CD4-positive, alpha-beta T cell treated with Interleukin-1 beta for 1 hour (primary cell): Measurements from ENCODE around the gene ALCAM.
"Not testable (repeated sequence)": the region's sequence is repeated elsewhere in the genome, so short reads cannot be mapped to it uniquely, and the experiment has no call there.

ENCODE experiments used
- DNase-seq, 2 donors: peaks; one replicate each; pipeline ENCODE4 v3.0.0-alpha.2; 2020 to 2022

Gene ALCAM

GRCh38 chr3:105356988-105357387 is 9.7 kb upstream of the ALCAM start:
- DNase-seq, result no peak

DNA sequence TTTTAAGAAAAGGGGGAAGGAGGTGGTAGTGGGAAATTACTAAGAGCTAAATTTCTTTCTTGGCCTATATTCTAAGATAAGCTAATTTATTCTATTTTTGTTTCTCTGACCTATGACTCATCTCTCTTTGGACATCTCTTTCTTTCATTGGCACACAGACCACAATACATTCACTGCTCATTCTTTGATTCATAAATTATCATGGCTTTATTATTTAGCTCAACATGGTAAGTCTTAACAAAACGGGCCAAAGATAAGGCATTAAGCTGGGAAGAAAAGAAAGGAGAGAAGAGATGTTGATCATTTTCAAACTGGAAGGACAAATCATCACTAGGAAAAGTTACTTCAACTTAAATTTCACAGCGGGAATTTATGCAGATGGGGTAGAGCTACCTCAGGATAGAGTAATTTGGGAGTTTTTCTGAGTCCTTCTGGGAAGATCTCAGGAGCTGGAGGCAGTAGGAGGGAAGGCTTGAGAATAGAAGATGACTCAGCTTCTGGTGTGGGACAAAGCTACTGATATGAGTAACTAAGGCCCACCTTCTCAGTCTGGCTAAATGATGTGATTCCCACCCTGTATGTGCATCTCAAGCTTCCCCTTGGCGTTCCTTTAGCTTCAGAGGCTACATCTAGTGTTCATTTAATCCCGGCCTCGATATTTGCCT is 7.5 kb upstream of the ALCAM start:
- DNase-seq, result no peak

- no peak for DNase-seq
These were observed 6.7 kb upstream of the ALCAM start for GRCh38 chr3:105360003-105360402.

GRCh38 chr3:105362021-105362665 is 4.6 kb upstream of the ALCAM start:
- DNase-seq, result no peak

GRCh38 chr3:105364128-105364527 is 2.6 kb upstream of the ALCAM start:
- DNase-seq, result no peak

GRCh38 chr3:105365081-105365390 is 1.7 kb upstream of the ALCAM start:
- DNase-seq, result no peak

DNA sequence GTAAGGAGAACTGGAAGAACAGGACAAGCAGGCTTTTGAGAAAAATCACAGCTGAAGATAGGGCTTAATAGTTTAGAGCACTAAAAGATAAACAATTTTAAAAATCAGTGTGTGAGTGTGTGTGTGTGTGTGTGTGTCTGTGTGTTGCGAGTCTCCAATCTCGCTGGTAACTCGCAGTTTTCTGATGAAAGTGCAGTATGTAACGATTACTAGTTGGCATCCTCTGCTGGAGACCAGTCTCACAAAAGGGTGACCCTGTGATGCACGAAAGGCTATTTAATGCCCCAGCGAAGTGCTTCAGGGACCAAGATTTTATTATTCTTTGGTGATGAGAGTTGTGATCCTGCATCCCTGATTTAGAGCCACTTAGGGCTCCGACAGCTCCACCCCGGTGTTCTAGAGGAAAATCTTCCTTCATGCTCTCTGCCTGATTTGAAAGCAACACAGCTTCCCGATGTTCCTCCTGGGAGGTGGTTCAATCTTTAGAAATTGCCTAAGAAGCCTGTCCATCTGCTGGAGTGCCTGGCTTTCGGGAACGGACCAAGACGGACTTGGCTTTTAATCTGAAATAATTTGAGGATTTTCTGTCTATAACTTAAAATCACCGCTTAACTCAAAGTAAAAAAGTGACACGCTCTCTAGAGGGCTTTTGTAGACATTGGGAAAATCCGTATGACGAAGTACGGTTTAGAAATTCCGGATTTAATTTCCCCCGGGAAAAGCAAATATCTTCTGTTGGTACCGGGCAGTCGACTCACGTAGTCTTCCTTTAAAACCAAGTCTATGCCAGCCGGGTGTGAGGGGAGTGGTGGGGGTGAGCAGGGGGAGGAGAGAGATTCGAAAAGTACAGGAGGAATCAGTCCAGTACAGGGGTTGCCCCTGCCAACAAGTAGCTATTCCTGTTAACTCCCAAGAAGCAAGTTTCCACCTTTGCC is 1.1 kb upstream of the ALCAM start:
- no peak for DNase-seq

- peak in 1 of 2 donors; percentile 12 for DNase-seq
These were observed 325 bp downstream of the ALCAM start for GRCh38 chr3:105367063-105367405.

DNA sequence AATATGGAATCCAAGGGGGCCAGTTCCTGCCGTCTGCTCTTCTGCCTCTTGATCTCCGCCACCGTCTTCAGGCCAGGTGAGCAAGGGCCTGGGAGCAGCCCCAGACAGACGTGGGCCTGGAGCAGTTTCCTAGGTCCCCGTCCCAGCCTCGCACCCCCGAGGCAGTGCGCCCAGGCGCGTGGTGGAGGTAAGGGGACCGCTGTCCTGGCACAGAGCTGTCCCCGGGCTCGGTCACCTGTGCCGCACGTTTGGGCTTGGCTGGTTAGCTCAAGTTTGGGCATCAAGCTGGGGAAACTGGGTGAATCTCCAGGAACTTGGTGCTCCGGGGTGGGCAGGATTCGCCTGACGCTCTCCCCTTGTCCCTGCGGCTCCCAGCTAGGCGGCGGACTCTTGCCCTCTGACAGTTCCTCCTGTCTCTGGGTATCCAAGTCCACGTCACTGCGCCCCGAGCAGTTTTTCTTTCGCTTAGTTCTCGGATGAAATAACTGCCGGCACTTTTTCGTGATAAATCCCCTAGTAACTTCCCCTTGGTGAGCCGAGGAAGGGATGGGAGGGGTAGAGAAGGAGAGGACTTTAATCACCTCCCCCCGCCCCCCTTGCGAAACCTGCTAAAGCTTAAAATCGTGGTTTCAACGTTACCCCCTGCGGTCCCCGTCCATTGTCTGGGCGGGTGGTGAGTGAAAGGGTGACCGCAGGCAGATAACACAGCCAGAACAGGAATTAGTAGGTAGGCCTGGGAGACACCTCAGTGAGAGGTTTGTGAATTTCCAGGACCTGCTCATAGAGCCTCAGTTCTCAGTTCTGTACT is 901 bp downstream of the ALCAM start:
- peak; percentile 75 to 77 for DNase-seq

- peak; percentile 83 for DNase-seq
These were observed 2.1 kb downstream of the ALCAM start for GRCh38 chr3:105368566-105369499.

DNA sequence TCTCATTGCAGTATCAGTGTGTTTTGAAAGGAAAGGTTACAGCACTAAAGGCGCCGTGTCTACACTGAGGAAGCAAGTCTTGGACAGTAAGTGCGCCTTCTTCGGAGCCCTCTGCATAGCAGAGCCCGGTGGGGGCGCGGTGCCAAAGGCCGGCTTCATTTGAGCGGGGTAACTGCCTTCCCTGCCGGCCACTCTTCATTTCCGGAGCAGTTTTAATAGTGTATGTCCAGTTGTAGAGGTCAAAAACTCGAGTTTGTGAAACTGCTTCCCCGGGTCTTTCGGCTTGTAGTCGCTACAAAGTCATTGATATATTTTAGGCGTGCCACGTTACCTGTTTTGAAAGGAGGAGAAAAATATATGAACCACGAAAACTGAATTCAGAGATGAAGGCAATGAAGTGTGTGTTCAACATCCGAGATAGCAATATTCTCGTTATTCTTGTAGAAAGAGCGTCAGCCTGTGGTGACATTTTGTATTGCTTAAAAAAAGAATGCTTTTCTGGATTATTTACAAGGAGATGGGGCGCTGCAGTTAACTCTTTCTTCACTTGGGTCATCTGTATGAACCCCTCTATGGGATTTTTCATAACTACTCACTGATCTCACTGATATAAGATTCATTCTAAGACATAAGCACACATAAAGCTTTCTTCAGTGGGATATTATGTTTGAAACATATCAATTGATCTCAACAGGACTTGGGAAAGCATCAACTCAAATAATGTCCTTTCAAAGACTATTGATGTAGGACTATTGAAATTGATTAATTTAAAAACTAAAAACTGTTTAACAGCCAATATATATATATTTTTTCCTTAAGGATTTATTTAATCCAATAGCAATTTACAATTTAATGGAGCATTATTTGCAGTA is 3.0 kb downstream of the ALCAM start:
- DNase-seq, result peak; percentile 44 to 69

- DNase-seq, result no peak
These were observed 6.7 kb downstream of the ALCAM start for GRCh38 chr3:105373383-105373782.

DNA sequence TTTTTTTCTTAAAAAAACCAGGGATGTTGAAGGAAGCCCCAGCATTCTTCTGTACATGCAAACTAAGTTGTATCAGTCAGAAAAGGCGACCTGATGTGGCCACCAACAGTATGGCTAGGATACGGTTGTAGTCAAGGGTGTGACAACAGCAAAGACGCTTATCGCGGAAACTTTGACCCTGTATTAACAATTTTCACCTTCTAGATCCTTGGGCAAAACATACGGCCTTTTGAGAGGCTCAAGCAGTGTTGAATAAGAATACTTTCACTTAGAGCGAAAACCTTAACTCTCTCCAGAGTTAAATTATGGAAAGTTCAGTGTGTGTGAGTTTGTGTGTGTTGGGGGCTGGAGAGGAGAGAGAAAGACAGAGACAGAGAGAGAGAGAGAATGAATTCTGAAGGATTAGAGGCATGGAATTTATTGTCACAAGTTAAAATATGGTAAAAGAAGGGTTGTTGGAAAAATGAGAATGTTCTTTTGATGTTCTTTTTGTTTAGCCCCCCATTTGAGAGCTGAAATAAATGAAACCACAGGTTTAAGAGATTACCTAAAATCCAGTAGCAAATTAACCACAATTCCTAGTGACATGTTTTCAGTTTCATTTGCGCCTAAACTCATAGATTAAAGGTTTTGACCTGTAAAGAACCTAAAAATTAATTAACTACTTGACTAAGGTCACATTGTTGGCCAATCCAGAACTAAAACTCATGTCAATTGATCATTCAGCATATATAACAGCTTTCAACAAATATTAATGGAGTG is 9.2 kb downstream of the ALCAM start:
- no peak for DNase-seq

DNA sequence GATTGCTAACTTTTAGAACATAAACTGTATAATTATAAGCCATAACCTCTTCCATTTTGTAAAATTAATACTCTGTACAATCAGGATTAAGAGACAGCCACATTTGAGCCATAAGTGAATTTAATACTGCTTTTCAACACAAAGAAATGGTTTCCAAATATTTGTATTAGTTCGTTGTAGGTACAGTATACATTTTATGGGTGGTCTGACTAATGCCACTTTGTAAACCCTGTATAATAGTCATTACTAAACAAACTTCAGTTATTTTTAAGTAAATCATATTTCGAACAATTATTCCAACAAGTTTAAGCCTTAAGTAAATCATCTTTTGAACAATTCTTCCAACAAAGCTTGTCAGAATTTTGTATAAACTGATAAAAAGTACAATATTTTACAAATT is 11.0 kb downstream of the ALCAM start:
- DNase-seq, result no peak

DNA sequence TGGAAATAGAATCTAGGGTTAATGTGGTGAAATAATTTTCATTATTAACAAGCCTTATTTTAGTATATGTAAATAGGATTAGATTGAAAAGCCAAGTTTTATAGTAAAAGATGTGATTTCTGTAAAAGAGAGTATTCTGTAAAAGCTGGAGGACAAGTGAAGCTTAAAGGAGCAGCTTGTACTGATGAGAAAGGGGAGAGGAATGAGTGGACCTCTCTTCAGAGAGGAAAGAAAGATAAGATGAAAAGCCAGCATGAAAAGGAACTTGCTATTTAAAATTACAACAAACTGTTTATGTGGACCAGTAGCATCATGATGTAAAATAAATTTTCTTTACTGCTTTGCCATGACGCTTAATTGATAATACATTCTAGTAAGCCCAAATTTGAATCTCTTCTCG is 18.5 kb downstream of the ALCAM start:
- no peak for DNase-seq

DNA sequence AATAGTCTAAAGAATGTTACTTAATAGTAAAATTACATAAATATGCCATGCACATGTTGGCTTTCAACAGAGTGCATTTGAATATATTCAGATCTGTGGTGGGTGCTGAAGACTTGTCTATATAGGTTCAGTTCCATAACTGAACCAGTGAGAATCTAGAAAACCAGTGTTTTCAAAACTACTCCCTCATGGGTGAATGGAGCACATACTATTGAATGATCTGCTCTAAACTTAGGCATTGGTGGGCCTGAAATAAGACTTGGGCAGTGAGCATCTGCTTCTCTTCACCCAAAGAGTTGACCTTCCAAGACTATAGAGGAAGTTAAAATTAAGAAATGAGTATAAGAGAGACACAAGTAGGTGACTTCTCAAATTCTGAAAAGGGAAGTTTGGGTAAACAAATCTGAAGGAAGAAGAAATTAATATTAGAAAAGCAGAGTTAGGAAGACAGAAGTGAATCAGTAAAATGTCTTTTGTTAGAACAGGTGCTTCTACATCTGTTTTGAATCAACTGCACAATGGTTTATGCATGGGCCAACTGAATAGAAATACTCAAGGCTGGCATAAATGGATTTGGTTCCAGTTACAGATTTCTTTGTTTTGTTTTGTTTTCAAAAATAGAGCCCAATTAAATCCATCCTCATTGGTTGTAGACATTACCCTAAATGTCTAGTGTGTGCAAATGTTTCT is 19.3 kb downstream of the ALCAM start:
- no peak for DNase-seq

DNA sequence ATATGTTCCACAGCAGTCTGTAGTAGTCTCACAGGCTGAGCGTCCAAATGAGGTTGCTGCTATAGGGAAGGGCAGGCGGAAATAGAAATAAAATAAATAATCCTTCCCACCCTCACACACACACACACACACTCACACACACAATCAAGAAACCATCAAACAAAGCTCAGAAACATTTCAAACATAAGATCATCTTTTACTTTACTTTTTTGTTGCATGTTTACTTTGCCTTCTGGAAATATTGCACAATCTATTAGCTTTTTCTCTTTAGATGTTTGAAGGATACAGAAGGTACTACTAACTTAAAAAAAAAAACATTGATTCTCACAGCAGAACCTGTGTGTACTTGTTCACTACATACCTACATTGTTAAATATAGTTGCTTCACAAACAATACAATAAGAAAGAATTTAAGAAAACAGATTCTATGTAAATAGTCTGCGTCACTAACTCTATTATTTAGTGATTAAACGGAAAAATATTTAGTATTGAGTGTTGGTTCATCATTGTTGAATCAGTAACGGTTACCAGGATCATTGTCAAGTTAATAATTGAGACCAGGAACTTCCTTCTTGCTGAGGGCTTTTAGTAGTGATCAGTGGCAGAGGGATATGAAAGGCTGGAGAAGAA is 20.5 kb downstream of the ALCAM start:
- no peak for DNase-seq

- no peak for DNase-seq
These were observed 21.5 kb downstream of the ALCAM start for GRCh38 chr3:105388176-105388575.

GRCh38 chr3:105389759-105390158 is 23.1 kb downstream of the ALCAM start:
- DNase-seq, result not testable (repeated sequence)
